H1 (cell line): Measurements from ENCODE around the gene HES7.

Experiments
- CBX5 ChIP-seq: fragments of 300-800, 300-1000 bp; sonication (generic); IDR thresholded peaks from 2 replicates; pipeline ENCODE4 v1.7.1; 2016; ENCODE audit warnings: antibody characterized with exemption, low read length, low read depth
- CHD2 ChIP-seq: IDR thresholded peaks from 2 replicates; pipeline ENCODE4 v1.6.1; 2012; ENCODE audit warnings: low read length, improper control_type of control experiment
- EP300 ChIP-seq, 2 experiments: IDR thresholded peaks; 1 replicate in 1 of 2; 2 replicates in 1 of 2; pipeline ENCODE4 v1.6.1; 2011 to 2012; ENCODE audit warnings: low read depth in 2 of 2, low read length in 2 of 2, mild to moderate bottlenecking in 2 of 2, borderline replicate concordance in 1 of 2, inconsistent platforms in 1 of 2, moderate library complexity in 1 of 2
- EZH2 ChIP-seq: fragments of 200-600 bp; sonication (generic); IDR thresholded peaks from 2 replicates; pipeline ENCODE4 v1.7.1; 2012; ENCODE audit warnings: low read depth, mild to moderate bottlenecking, moderate library complexity, low read length, inconsistent platforms; ENCODE audit not compliant: severe bottlenecking
- GABPA ChIP-seq: IDR thresholded peaks from 2 replicates; pipeline ENCODE4 v1.6.1; 2011; ENCODE audit warnings: mild to moderate bottlenecking, low read length, moderate library complexity, borderline replicate concordance; ENCODE audit not compliant: insufficient read depth
- MAX ChIP-seq: IDR thresholded peaks from 2 replicates; pipeline ENCODE4 v1.6.1; 2012; ENCODE audit warnings: inconsistent platforms
- POLR2AphosphoS5 ChIP-seq: IDR thresholded peaks from 2 replicates; pipeline ENCODE4 v1.6.1; 2011; ENCODE audit warnings: low read depth, low read length
- RFX5 ChIP-seq: IDR thresholded peaks from 2 replicates; pipeline ENCODE4 v1.6.1; 2011; ENCODE audit warnings: low read depth, low read length, improper control_type of control experiment, borderline replicate concordance
- SIX5 ChIP-seq: IDR thresholded peaks from 2 replicates; pipeline ENCODE4 v1.6.1; 2011; ENCODE audit warnings: mild to moderate bottlenecking, low read depth, low read length
- SP2 ChIP-seq: IDR thresholded peaks from 2 replicates; pipeline ENCODE4 v1.6.1; 2012; ENCODE audit warnings: mild to moderate bottlenecking, low read length, inconsistent platforms
- TEAD4 ChIP-seq: IDR thresholded peaks from 2 replicates; pipeline ENCODE4 v1.6.1; 2012; ENCODE audit warnings: low read depth, low read length, inconsistent platforms, mixed read lengths
- USF2 ChIP-seq: IDR thresholded peaks from 2 replicates; pipeline ENCODE4 v1.6.1; 2011; ENCODE audit warnings: low read length, improper control_type of control experiment
- TF ChIP-seq, protein P1 (sequence below), 3 experiments: IDR thresholded peaks; 1 replicate in 2 of 3; 2 replicates in 1 of 3; pipeline versions ENCODE4 v1.5.1 to v1.6.1; 2011; ENCODE audit warnings: low read length in 3 of 3, mild to moderate bottlenecking in 3 of 3, inconsistent platforms in 2 of 3, low read depth in 1 of 3, moderate library complexity in 1 of 3; ENCODE audit not compliant: insufficient read depth in 1 of 3; ENCODE audit errors: control extremely low read depth in 1 of 3
- TF ChIP-seq, protein P2 (sequence below): IDR thresholded peaks from 2 replicates; pipeline ENCODE4 v1.6.1; 2012; ENCODE audit warnings: inconsistent platforms

- TF ChIP-seq TEAD4, result no peak
- no peak for TF ChIP-seq USF2
- TF ChIP-seq EP300 (IDR thresholded peaks at IDR 0.05; ENCODE audit: borderline replicate concordance in 1 of 2, low read depth in 2 of 2, low read length in 2 of 2), result no peak
- TF ChIP-seq SIX5, result no peak
- TF ChIP-seq, protein P1, sequence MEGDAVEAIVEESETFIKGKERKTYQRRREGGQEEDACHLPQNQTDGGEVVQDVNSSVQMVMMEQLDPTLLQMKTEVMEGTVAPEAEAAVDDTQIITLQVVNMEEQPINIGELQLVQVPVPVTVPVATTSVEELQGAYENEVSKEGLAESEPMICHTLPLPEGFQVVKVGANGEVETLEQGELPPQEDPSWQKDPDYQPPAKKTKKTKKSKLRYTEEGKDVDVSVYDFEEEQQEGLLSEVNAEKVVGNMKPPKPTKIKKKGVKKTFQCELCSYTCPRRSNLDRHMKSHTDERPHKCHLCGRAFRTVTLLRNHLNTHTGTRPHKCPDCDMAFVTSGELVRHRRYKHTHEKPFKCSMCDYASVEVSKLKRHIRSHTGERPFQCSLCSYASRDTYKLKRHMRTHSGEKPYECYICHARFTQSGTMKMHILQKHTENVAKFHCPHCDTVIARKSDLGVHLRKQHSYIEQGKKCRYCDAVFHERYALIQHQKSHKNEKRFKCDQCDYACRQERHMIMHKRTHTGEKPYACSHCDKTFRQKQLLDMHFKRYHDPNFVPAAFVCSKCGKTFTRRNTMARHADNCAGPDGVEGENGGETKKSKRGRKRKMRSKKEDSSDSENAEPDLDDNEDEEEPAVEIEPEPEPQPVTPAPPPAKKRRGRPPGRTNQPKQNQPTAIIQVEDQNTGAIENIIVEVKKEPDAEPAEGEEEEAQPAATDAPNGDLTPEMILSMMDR (IDR thresholded peaks at IDR 0.05; ENCODE audit: control extremely low read depth in 1 of 3, insufficient read depth in 1 of 3, low read depth in 1 of 3, low read length in 3 of 3), result no peak
- TF ChIP-seq, protein P2, sequence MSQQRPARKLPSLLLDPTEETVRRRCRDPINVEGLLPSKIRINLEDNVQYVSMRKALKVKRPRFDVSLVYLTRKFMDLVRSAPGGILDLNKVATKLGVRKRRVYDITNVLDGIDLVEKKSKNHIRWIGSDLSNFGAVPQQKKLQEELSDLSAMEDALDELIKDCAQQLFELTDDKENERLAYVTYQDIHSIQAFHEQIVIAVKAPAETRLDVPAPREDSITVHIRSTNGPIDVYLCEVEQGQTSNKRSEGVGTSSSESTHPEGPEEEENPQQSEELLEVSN, result no peak
- TF ChIP-seq MAX, result no peak
- no peak for TF ChIP-seq EZH2
- no peak for TF ChIP-seq CBX5
- TF ChIP-seq RFX5, result no peak
- no peak for TF ChIP-seq CHD2
- TF ChIP-seq POLR2AphosphoS5, result no peak
- TF ChIP-seq SP2, result no peak
- TF ChIP-seq GABPA, result no peak
Observed at GRCh38 chr17:8076502-8077266, 47.2 kb downstream of the HES7 start.
